ENCODE results near the gene CMIP. TPM values are rescaled to one million over a fixed set of nuclear protein-coding genes. Genes with fewer than 3 reads are reported as not detected.
A peak's percentile ranks its signal among the peaks of the same experiment; 100 is the strongest.

The CMIP gene
- total RNA-seq, 1 experiment from 2014 or later, result 12.7 TPM

GRCh38 chr16:81471882-81472281 is 27.3 kb downstream of the CMIP start:
- Histone ChIP-seq H3K79me2 (ENCODE audit: low read length) (no peaks in the 10 kb centered on the region), H3K9me2 (replicated peaks; ENCODE audit: insufficient read depth, low read length) (no peaks in the 10 kb centered on the region), H3K36me3 (ENCODE audit: insufficient read depth, low read length) (no peaks in the 10 kb centered on the region), H3K4me3 (ENCODE audit: low read length) (no peak overlapping the region), H3K9me3 (ENCODE audit: low read length) (no peaks in the 10 kb centered on the region), H3K27me3 (ENCODE audit: low read length) (no peaks in the 10 kb centered on the region), H3K4me1 (ENCODE audit: low read length) (peaks cover 20% of the 10 kb centered on the region), H3K9ac (ENCODE audit: low read length) (no peak overlapping the region), H3K27ac (ENCODE audit: low read length) (no peak overlapping the region), H2AFZ (ENCODE audit: low read length) (no peak overlapping the region), H4K20me1 (ENCODE audit: insufficient read depth, low read depth, low read length) (no peaks in the 10 kb centered on the region; the same call in 1 of the 2 replicates), H3K4me2 (ENCODE audit: low read depth, low read length, poor library complexity, severe bottlenecking) (no peak overlapping the region)
- DNase-seq, result no peak

GRCh38 chr16:81472391-81472790 is 27.8 kb downstream of the CMIP start:
- H4K20me1 ChIP-seq (ENCODE audit: insufficient read depth, low read depth, low read length), result no peaks in the 10 kb centered on the region; the same call in 1 of the 2 replicates
- H2AFZ ChIP-seq (ENCODE audit: low read length), result no peak overlapping the region
- H3K79me2 ChIP-seq (ENCODE audit: low read length), result no peaks in the 10 kb centered on the region
- no peak overlapping the region for H3K27ac ChIP-seq (ENCODE audit: low read length)
- no peak overlapping the region for H3K9ac ChIP-seq (ENCODE audit: low read length)
- H3K9me2 ChIP-seq (replicated peaks; ENCODE audit: insufficient read depth, low read length), result no peaks in the 10 kb centered on the region
- H3K4me1 ChIP-seq (ENCODE audit: low read length), result peaks cover 21% of the 10 kb centered on the region
- no peak overlapping the region for H3K4me3 ChIP-seq (ENCODE audit: low read length)
- no peaks in the 10 kb centered on the region for H3K27me3 ChIP-seq (ENCODE audit: low read length)
- no peaks in the 10 kb centered on the region for H3K9me3 ChIP-seq (ENCODE audit: low read length)
- DNase-seq, result no peak
- H3K36me3 ChIP-seq (ENCODE audit: insufficient read depth, low read length), result no peaks in the 10 kb centered on the region
- H3K4me2 ChIP-seq (ENCODE audit: low read depth, low read length, poor library complexity, severe bottlenecking), result no peak overlapping the region

GRCh38 chr16:81473066-81473488 is 28.5 kb downstream of the CMIP start:
- DNase-seq, result no peak
- no peak overlapping the region for H3K9ac ChIP-seq (ENCODE audit: low read length)

GRCh38 chr16:81473558-81473957 is 28.9 kb downstream of the CMIP start:
- DNase-seq, result no peak
- Histone ChIP-seq H2AFZ (ENCODE audit: low read length) (no peak overlapping the region), H3K27me3 (ENCODE audit: low read length) (no peaks in the 10 kb centered on the region), H3K9me2 (replicated peaks; ENCODE audit: insufficient read depth, low read length) (no peaks in the 10 kb centered on the region), H3K4me2 (ENCODE audit: low read depth, low read length, poor library complexity, severe bottlenecking) (no peak overlapping the region), H3K4me1 (ENCODE audit: low read length) (peaks cover 30% of the 10 kb centered on the region), H3K36me3 (ENCODE audit: insufficient read depth, low read length) (no peaks in the 10 kb centered on the region), H3K4me3 (ENCODE audit: low read length) (no peak overlapping the region), H3K27ac (ENCODE audit: low read length) (no peak overlapping the region), H3K9me3 (ENCODE audit: low read length) (no peaks in the 10 kb centered on the region), H3K79me2 (ENCODE audit: low read length) (no peaks in the 10 kb centered on the region), H4K20me1 (ENCODE audit: insufficient read depth, low read depth, low read length) (no peaks in the 10 kb centered on the region; the same call in 1 of the 2 replicates), H3K9ac (ENCODE audit: low read length) (no peak overlapping the region)

More at GRCh38 chr16:81473066-81473488, 28.5 kb downstream of the CMIP start:
- Histone ChIP-seq H3K4me2 (ENCODE audit: low read depth, low read length, poor library complexity, severe bottlenecking) (no peak overlapping the region), H3K4me3 (ENCODE audit: low read length) (no peak overlapping the region), H3K4me1 (ENCODE audit: low read length) (peaks cover 25% of the 10 kb centered on the region), H3K27ac (ENCODE audit: low read length) (no peak overlapping the region), H3K9me2 (replicated peaks; ENCODE audit: insufficient read depth, low read length) (no peaks in the 10 kb centered on the region), H3K9me3 (ENCODE audit: low read length) (no peaks in the 10 kb centered on the region), H2AFZ (ENCODE audit: low read length) (no peak overlapping the region), H3K36me3 (ENCODE audit: insufficient read depth, low read length) (no peaks in the 10 kb centered on the region), H3K79me2 (ENCODE audit: low read length) (no peaks in the 10 kb centered on the region), H4K20me1 (ENCODE audit: insufficient read depth, low read depth, low read length) (no peaks in the 10 kb centered on the region; the same call in 1 of the 2 replicates), H3K27me3 (ENCODE audit: low read length) (no peaks in the 10 kb centered on the region)

GRCh38 chr16:81473969-81474959 is 29.7 kb downstream of the CMIP start:
- DNase-seq, result no peak
- no peak overlapping the region for H2AFZ ChIP-seq (ENCODE audit: low read length)
- no peak overlapping the region for H3K9ac ChIP-seq (ENCODE audit: low read length)
- H3K4me2 ChIP-seq (ENCODE audit: low read depth, low read length, poor library complexity, severe bottlenecking), result no peak overlapping the region
- no peak overlapping the region for H3K4me3 ChIP-seq (ENCODE audit: low read length)
- H3K27ac ChIP-seq (ENCODE audit: low read length), result no peak overlapping the region
- H3K4me1 ChIP-seq (ENCODE audit: low read length), result peaks cover 33% of the 10 kb centered on the region
- H3K79me2 ChIP-seq (ENCODE audit: low read length), result no peaks in the 10 kb centered on the region
- no peaks in the 10 kb centered on the region for H3K9me3 ChIP-seq (ENCODE audit: low read length)
- H4K20me1 ChIP-seq (ENCODE audit: insufficient read depth, low read depth, low read length), result no peaks in the 10 kb centered on the region; the same call in 1 of the 2 replicates
- no peaks in the 10 kb centered on the region for H3K36me3 ChIP-seq (ENCODE audit: insufficient read depth, low read length)
- no peaks in the 10 kb centered on the region for H3K27me3 ChIP-seq (ENCODE audit: low read length)
- no peaks in the 10 kb centered on the region for H3K9me2 ChIP-seq (replicated peaks; ENCODE audit: insufficient read depth, low read length)

- no peaks in the 10 kb centered on the region for H3K27me3 ChIP-seq (ENCODE audit: low read length)
- H3K9ac ChIP-seq (ENCODE audit: low read length), result peak overlapping the region; percentile 34
- peak overlapping the region; percentile 48; the same call in 1 of the 2 replicates for H3K4me3 ChIP-seq (ENCODE audit: low read length)
- H3K9me3 ChIP-seq (ENCODE audit: low read length), result no peaks in the 10 kb centered on the region
- H3K4me2 ChIP-seq (ENCODE audit: low read depth, low read length, poor library complexity, severe bottlenecking), result peak overlapping the region; percentile 64
- no peak overlapping the region for H2AFZ ChIP-seq (ENCODE audit: low read length)
- peaks cover 49% of the 10 kb centered on the region for H3K4me1 ChIP-seq (ENCODE audit: low read length)
- H3K9me2 ChIP-seq (replicated peaks; ENCODE audit: insufficient read depth, low read length), result no peaks in the 10 kb centered on the region
- no peaks in the 10 kb centered on the region for H3K79me2 ChIP-seq (ENCODE audit: low read length)
- H4K20me1 ChIP-seq (ENCODE audit: insufficient read depth, low read depth, low read length), result no peaks in the 10 kb centered on the region
- peak; percentile 43 for DNase-seq
- no peak overlapping the region for H3K27ac ChIP-seq (ENCODE audit: low read length)
- no peaks in the 10 kb centered on the region for H3K36me3 ChIP-seq (ENCODE audit: insufficient read depth, low read length)
Measured at GRCh38 chr16:81477697-81478693, 33.4 kb downstream of the CMIP start.

GRCh38 chr16:81478876-81479511 is 34.4 kb downstream of the CMIP start:
- peak; percentile 84 for DNase-seq
- Histone ChIP-seq H3K9me3 (ENCODE audit: low read length) (no peaks in the 10 kb centered on the region), H3K4me3 (ENCODE audit: low read length) (peak overlapping the region; percentile 48; the same call in 1 of the 2 replicates), H3K27me3 (ENCODE audit: low read length) (no peaks in the 10 kb centered on the region), H3K4me2 (ENCODE audit: low read depth, low read length, poor library complexity, severe bottlenecking) (peak overlapping the region; percentile 64), H3K9ac (ENCODE audit: low read length) (peak overlapping the region; percentile 34), H3K36me3 (ENCODE audit: insufficient read depth, low read length) (no peaks in the 10 kb centered on the region), H3K9me2 (replicated peaks; ENCODE audit: insufficient read depth, low read length) (no peaks in the 10 kb centered on the region), H3K79me2 (ENCODE audit: low read length) (no peaks in the 10 kb centered on the region), H2AFZ (ENCODE audit: low read length) (peak overlapping the region; percentile 39), H3K4me1 (ENCODE audit: low read length) (peaks cover 54% of the 10 kb centered on the region), H3K27ac (ENCODE audit: low read length) (peak overlapping the region; percentile 45; the same call in 1 of the 2 replicates), H4K20me1 (ENCODE audit: insufficient read depth, low read depth, low read length) (no peaks in the 10 kb centered on the region)
